Lung (tissue), 12 donors: Measurements from ENCODE around the gene LRRC8A. TPM values are rescaled to one million over a fixed set of nuclear protein-coding genes. Genes with fewer than 3 reads are reported as not detected.
A peak's percentile ranks its signal among the peaks of the same experiment; 100 is the strongest.
"Not testable (repeated sequence)": the region's sequence is repeated elsewhere in the genome, so short reads cannot be mapped to it uniquely, and the experiment has no call there.

ENCODE experiments used
- ATAC-seq: fragments of 200-7000 bp; cut with Tn5 transposase; one replicate; pipeline ENCODE4 v1.9.1; 2020; ENCODE audit warnings: moderate number of reproducible peaks; ENCODE audit not compliant: insufficient read depth, low FRiP score
- DNase-seq, 3 donors: peaks; one replicate each; pipeline ENCODE4 v3.0.0-alpha.2; 2013 to 2017
- H3K27ac ChIP-seq, 2 donors: one replicate each; pipeline ENCODE4 v1.5.1; 2013; ENCODE audit warnings: mild to moderate bottlenecking in 2 of 2, moderate library complexity in 2 of 2, control low read depth in 1 of 2, inconsistent platforms in 1 of 2, low read depth in 1 of 2, low read length in 1 of 2
- H3K27me3 ChIP-seq, 3 donors: one replicate each; pipeline ENCODE4 v1.5.1; 2013; ENCODE audit warnings: low read length in 2 of 3; ENCODE audit not compliant: control insufficient read depth in 3 of 3, insufficient read depth in 3 of 3
- H3K36me3 ChIP-seq, 4 donors: one replicate each; pipeline ENCODE4 v1.5.1; 2013; ENCODE audit warnings: low read length in 4 of 4, mild to moderate bottlenecking in 1 of 4, moderate library complexity in 1 of 4; ENCODE audit not compliant: control insufficient read depth in 4 of 4, insufficient read depth in 4 of 4
- H3K4me1 ChIP-seq, 5 donors: one replicate each; pipeline ENCODE4 v1.5.1; 2013; ENCODE audit warnings: low read length in 5 of 5, mild to moderate bottlenecking in 2 of 5, moderate library complexity in 1 of 5; ENCODE audit not compliant: control insufficient read depth in 5 of 5, insufficient read depth in 5 of 5
- H3K4me3 ChIP-seq: one replicate; pipeline ENCODE4 v1.5.1; 2013; ENCODE audit warnings: mild to moderate bottlenecking, control low read depth, moderate library complexity
- H3K9ac ChIP-seq, 2 donors: one replicate each; pipeline ENCODE4 v1.5.1; 2013; ENCODE audit warnings: low read length in 2 of 2, control low read depth in 1 of 2; ENCODE audit not compliant: insufficient read depth in 1 of 2
- H3K9me3 ChIP-seq, 4 donors: one replicate each; pipeline ENCODE4 v1.5.1; 2013; ENCODE audit warnings: low read length in 3 of 4, mild to moderate bottlenecking in 1 of 4, moderate library complexity in 1 of 4; ENCODE audit not compliant: control insufficient read depth in 4 of 4, insufficient read depth in 3 of 4
- CTCF ChIP-seq: IDR thresholded peaks from 2 replicates; pipeline ENCODE4 v1.5.1; 2012; ENCODE audit warnings: mild to moderate bottlenecking; ENCODE audit errors: control extremely low read depth, extremely low read depth
- WGBS, 2 donors: extraction: QIAGEN DNeasy Blood & Tissue Kit; methylation state at CpG; one replicate each; pipeline ENCODE4 v1.1.7; 2013; 5-methylcytosine and 5-hydroxymethylcytosine counted together
- polyA plus RNA-seq, 2 donors: library from polyadenylated mRNA; stranded (reverse); fragments of 200-250 nt; gene quantifications; one replicate each; pipeline ENCODE4 v1.2.1, GENCODE V29; 2013
- total RNA-seq, 2 donors: library from RNA; depleted of rRNA in 1 of 2; stranded (reverse); fragments of >200 nt in 1 of 2; gene quantifications; one replicate each; pipeline ENCODE4 v1.2.1, GENCODE V29; 2014 to 2021
- donor health status: control.
- donor health status: control.
- donor health status: Bipolar disorder and iron deficiency.
- donor health status: healthy.
- donor health status: DM: yes; HTN: yes; CAD: no.

The LRRC8A gene
- total and polyA plus RNA-seq, 4 donors = 26.6 to 66.9 (median 45.6) TPM

DNA sequence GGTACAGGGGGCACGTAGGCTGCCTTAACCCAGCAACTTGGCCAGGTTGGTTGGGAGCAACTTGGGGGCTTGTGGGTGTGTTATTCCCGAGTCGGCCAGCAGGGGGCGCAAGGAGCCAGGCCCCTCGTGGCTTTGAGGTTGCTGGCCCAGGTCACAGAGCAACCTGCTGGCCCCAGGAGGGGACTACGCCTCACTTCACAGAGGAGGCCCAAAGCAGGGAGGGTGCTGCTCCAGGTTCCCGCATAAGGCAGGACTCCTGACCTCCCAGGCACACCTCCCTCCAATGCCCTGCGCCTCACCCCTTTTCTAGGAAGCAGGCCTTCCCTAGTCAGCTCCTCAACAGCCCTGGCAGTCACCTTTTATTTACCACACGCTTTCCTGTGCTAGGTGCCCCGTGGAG is 18.3 kb upstream of the LRRC8A start:
- peaks cover 0 to 4% (median 0%) of the 10 kb centered on the region in 5 donors for H3K4me1 ChIP-seq
- H3K9ac ChIP-seq = no peak overlapping the region
- ATAC-seq (peak; percentile 76), DNase-seq (peak; percentile 36 to 74 (median 59))
- no peaks in the 10 kb centered on the region for H3K36me3 ChIP-seq
- no peak overlapping the region for H3K4me3 ChIP-seq
- no peaks in the 10 kb centered on the region for H3K27me3 ChIP-seq
- 18 to 28% methylated on average over 10 of the region's 10 CpGs for WGBS, 2 donors
- peak; percentile 88 for TF ChIP-seq CTCF
- H3K9me3 ChIP-seq = no peaks in the 10 kb centered on the region
- peak overlapping the region in 1 of 2 donors; percentile 18 for H3K27ac ChIP-seq

GRCh38 chr9:128870128-128870940 is 11.6 kb upstream of the LRRC8A start:
- no peak for ATAC-seq
- Histone ChIP-seq H3K9ac (no peak overlapping the region), H3K9me3 (no peaks in the 10 kb centered on the region), H3K4me1 (no peaks in the 10 kb centered on the region), H3K4me3 (no peak overlapping the region), H3K36me3 (peaks cover 0 to 3% (median under 1%) of the 10 kb centered on the region in 4 donors), H3K27ac (no peak overlapping the region), H3K27me3 (no peaks in the 10 kb centered on the region)
- DNase-seq = no peak
- TF ChIP-seq CTCF = no peak
- 92 to 95% methylated on average over 7 of the region's 7 CpGs for WGBS, 2 donors

- WGBS, 2 donors = 93 to 96% methylated on average over 7 of the region's 7 CpGs
Measured at GRCh38 chr9:128870941-128871265, 11.0 kb upstream of the LRRC8A start.

GRCh38 chr9:128877852-128878251 is 4.1 kb upstream of the LRRC8A start:
- TF ChIP-seq CTCF = no peak
- no peak for DNase-seq

More at GRCh38 chr9:128870941-128871265, 11.0 kb upstream of the LRRC8A start:
- not testable (repeated sequence) for DNase-seq, H3K27ac ChIP-seq, H3K9ac ChIP-seq, H3K9me3 ChIP-seq, H3K4me1 ChIP-seq, H3K4me3 ChIP-seq, H3K36me3 ChIP-seq, ATAC-seq, H3K27me3 ChIP-seq

More at GRCh38 chr9:128877852-128878251, 4.1 kb upstream of the LRRC8A start:
- no peak overlapping the region for H3K27ac ChIP-seq
- H3K4me3 ChIP-seq = no peak overlapping the region
- H3K9ac ChIP-seq = no peak overlapping the region
- 57 to 69% methylated on average over 5 of the region's 5 CpGs for WGBS, 2 donors
- H3K9me3 ChIP-seq = peaks cover 0 to 1% (median 0%) of the 10 kb centered on the region in 4 donors
- H3K4me1 ChIP-seq = peaks cover 0 to 6% (median 2%) of the 10 kb centered on the region in 5 donors
- no peaks in the 10 kb centered on the region for H3K36me3 ChIP-seq
- H3K27me3 ChIP-seq = no peaks in the 10 kb centered on the region
- ATAC-seq = no peak
